ENCODE results near the gene ALKBH8. TPM values are rescaled to one million over a fixed set of nuclear protein-coding genes. Genes with fewer than 3 reads are reported as not detected.
"Not testable (repeated sequence)": the region's sequence is repeated elsewhere in the genome, so short reads cannot be mapped to it uniquely, and the experiment has no call there.

ALKBH8 gene
- total and polyA plus RNA-seq, 2 of the 13 experiments (the other 11 are each of a cell fraction or from before 2014, with no cell fraction given): 2.4 to 9.1 TPM

GRCh38 chr11:107581147-107581546, 15.6 kb upstream of the ALKBH8 start (continued):
- no peak for TF ChIP-seq CSRNP2 (CRISPR knock-in tag; conservative IDR thresholded peaks at IDR 0.05; ENCODE audit: low read depth)

GRCh38 chr11:107579169-107579568, 13.6 kb upstream of the ALKBH8 start:
- intact Hi-C loops (cut with micrococcal nuclease; ENCODE audit: unreplicated experiment): not testable (repeated sequence)

GRCh38 chr11:107577346-107577711, 11.8 kb upstream of the ALKBH8 start:
- BruUV-seq (replicated peaks): no TSS peak
- POLR2A ChIA-PET: no interaction called here
- Histone ChIP-seq H3K4me1 (ENCODE audit: insufficient read depth, low read length) (no peaks in the 10 kb centered on the region), H3K27me3 (ENCODE audit: control insufficient read depth in 1 of 2, insufficient read depth in 2 of 2, low read length in 2 of 2) (no peaks in the 10 kb centered on the region; a peak in 1 of 5 replicates), H3K9me3 (ENCODE audit: low read length) (no peaks in the 10 kb centered on the region), H3K27ac (ENCODE audit: extremely low read length, insufficient read depth, low read length) (no peak overlapping the region), H3K4me3 (replicated peaks in 1 of 3; ENCODE audit: insufficient read depth in 1 of 3, low read depth in 2 of 3, low read length in 3 of 3) (no peak overlapping the region), H3K79me2 (ENCODE audit: insufficient read depth, low read length) (no peaks in the 10 kb centered on the region), H4K20me1 (ENCODE audit: insufficient read depth, low read length) (no peaks in the 10 kb centered on the region), H2AFZ (ENCODE audit: low read length) (no peak overlapping the region), H3K9ac (ENCODE audit: insufficient read depth, low read depth, low read length) (no peak overlapping the region), H3K4me2 (ENCODE audit: low read depth, low read length) (no peak overlapping the region), H3K36me3 (replicated peaks in 1 of 2; ENCODE audit: control insufficient read depth in 1 of 2, insufficient read depth in 2 of 2, low read length in 2 of 2) (no peaks in the 10 kb centered on the region)
- FAIRE-seq (no peak), DNase-seq (ENCODE audit: low spot score) (no peak), ATAC-seq (no peak)
- 19% methylated on average over 6 of the region's 6 CpGs for WGBS (ENCODE audit: low lambda C conversion rate)
- CTCF ChIA-PET (ENCODE audit: low intra/inter-chr PET ratio, low total read pairs): interaction anchor here (2.5 kb wide), 1 partner anchor 112 kb away, joined by 36 read pairs; no protein-coding TSS in a partner anchor
- in situ Hi-C loops (cut with HindIII; ENCODE audit: extremely low pct_ligation_motif_present, low pct_unique_long_range_greater_than_20kb): no loop called here
- intact Hi-C loops (cut with micrococcal nuclease; ENCODE audit: unreplicated experiment): no loop called here
- TF ChIP-seq NFE2L1 (CRISPR knock-in tag; IDR thresholded peaks at IDR 0.05; ENCODE audit: borderline replicate concordance) (no peak), ZSCAN21 (CRISPR knock-in tag; IDR thresholded peaks at IDR 0.05; ENCODE audit: borderline replicate concordance) (no peak), AKAP8 (CRISPR knock-in tag; IDR thresholded peaks at IDR 0.05) (no peak), SNAI1 (CRISPR knock-in tag; IDR thresholded peaks at IDR 0.05; ENCODE audit: borderline replicate concordance) (no peak), ELK4 (CRISPR knock-in tag; IDR thresholded peaks at IDR 0.05; ENCODE audit: borderline replicate concordance) (no peak), PLSCR1 (CRISPR knock-in tag; IDR thresholded peaks at IDR 0.05; ENCODE audit: borderline replicate concordance) (no peak), TBP (CRISPR knock-in tag; IDR thresholded peaks at IDR 0.05) (no peak), PREB (CRISPR knock-in tag; IDR thresholded peaks at IDR 0.05) (no peak), ZNF768 (CRISPR knock-in tag; IDR thresholded peaks at IDR 0.05) (no peak)

More at GRCh38 chr11:107579169-107579568, 13.6 kb upstream of the ALKBH8 start:
- H3K4me2 ChIP-seq (ENCODE audit: low read depth, low read length); H3K27me3 ChIP-seq (ENCODE audit: control insufficient read depth in 1 of 2, insufficient read depth in 2 of 2, low read length in 2 of 2); CTCF ChIA-PET (ENCODE audit: low intra/inter-chr PET ratio, low total read pairs); H3K4me3 ChIP-seq (replicated peaks in 1 of 3; ENCODE audit: insufficient read depth in 1 of 3, low read depth in 2 of 3, low read length in 3 of 3); DNase-seq (ENCODE audit: low spot score); POLR2A ChIA-PET; in situ Hi-C loops (cut with HindIII; ENCODE audit: extremely low pct_ligation_motif_present, low pct_unique_long_range_greater_than_20kb); H2AFZ ChIP-seq (ENCODE audit: low read length); H3K27ac ChIP-seq (ENCODE audit: extremely low read length, insufficient read depth, low read length); H3K36me3 ChIP-seq (replicated peaks in 1 of 2; ENCODE audit: control insufficient read depth in 1 of 2, insufficient read depth in 2 of 2, low read length in 2 of 2); H3K4me1 ChIP-seq (ENCODE audit: insufficient read depth, low read length); H3K9ac ChIP-seq (ENCODE audit: insufficient read depth, low read depth, low read length); H3K79me2 ChIP-seq (ENCODE audit: insufficient read depth, low read length); FAIRE-seq; H4K20me1 ChIP-seq (ENCODE audit: insufficient read depth, low read length); H3K9me3 ChIP-seq (ENCODE audit: low read length); ATAC-seq; BruUV-seq (replicated peaks): not testable (repeated sequence)
- 50% methylated on average over 2 of the region's 2 CpGs for WGBS (ENCODE audit: low lambda C conversion rate)
